UCSD-AML1 (cell line): ENCODE data around the gene PRAMEF6.
"Not testable (repeated sequence)": the region's sequence is repeated elsewhere in the genome, so short reads cannot be mapped to it uniquely, and the experiment has no call there.

Experiments used
- DNase-seq: peaks from one replicate; lab custom pipeline; 2025; ENCODE audit not compliant: unreplicated experiment; lab: John Stamatoyannopoulos, UW

PRAMEF6 gene

GRCh38 chr1:12947480-12947879, at the start of gene PRAMEF6:
Gene PRAMEF6 (minus strand): TSS chr1:12947580. CDS start chr1:12942518, 5,062 bp downstream.
- not testable (repeated sequence) for DNase-seq

DNA sequence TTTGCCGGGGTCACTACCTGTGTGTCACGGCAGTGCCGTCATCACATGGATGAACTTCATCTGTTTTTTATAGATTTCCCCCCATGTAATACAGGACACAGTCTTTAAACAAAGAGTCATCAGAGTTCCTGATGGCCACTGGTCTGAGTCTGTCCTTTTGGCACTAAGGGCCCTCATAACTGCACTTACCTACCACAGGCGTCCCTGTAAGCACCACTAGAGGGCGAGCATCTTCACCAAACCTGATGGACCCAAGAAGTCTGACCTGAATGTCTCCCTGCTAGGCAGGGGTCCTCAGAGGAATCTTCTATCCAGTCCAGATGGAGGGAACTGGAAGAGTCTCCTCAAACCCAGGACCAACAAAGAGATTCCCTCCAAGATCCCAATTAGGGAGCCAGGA, 23.0 kb downstream of the PRAMEF6 start:
- not testable (repeated sequence) for DNase-seq

DNA sequence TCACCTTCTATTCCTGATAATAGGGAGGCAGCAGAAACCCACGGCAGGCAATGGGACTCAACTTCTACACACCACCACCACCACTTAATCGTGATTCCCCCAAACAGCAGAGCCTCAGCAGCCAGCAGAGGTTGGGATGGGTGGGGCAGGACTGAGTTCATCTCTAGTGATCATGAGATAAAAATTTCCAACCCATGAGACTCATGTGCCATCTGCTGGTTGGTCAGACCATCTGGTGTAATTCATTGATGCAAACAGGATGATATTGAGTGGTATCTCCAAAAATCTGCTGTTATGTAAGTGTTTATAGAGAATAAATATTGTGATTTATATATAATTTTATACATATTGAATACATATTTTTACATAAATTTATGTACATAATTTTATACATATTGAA, 25.6 kb downstream of the PRAMEF6 start:
- DNase-seq, result not testable (repeated sequence)

DNA sequence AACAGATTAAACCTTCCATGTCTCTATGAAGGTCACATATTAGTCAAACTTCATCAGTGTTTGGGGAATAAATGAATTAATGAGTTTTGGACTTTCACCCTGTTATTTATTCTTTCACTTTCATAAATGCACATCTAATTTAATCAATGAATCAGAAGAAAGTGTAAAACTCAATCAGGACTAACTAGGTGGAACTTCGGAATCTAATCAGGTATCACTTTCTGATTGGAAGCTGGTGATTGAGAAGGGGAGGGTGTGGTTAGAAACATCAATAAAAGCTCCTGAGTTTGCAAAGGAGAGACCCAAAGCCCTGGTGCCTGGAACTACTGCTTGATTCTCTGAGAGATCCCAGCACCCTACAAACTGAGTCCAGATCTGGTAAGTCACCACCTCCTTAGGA, 31.1 kb downstream of the PRAMEF6 start, which contains the start of gene PRAMEF7:
Gene PRAMEF7, plus strand, starts transcription at position 301 of the 400 bp plus-strand sequence. CDS start 1,083 bp downstream, outside the sequence.
- DNase-seq, result not testable (repeated sequence)

GRCh38 chr1:12903793-12904572, 43.4 kb downstream of the PRAMEF6 start:
- DNase-seq, result not testable (repeated sequence)

DNA sequence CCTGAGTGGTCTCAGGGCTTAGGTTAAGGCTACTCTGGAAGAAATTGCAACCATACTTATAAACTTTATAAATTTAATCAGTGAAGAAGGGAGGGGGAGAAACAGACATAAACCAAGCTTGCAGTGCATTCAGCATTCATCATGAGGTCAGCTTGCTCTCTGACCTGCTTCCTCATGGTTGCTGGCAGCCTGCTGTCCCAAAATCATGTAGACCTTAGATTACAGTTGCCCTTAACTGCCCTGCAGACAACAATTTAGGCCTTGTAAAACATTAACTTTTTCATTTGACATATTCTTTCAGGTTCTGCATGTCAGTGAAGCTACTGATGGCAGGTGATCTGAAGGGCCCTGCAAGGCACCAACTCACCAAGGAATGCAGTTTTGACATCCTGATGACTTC, 48.2 kb downstream of the PRAMEF6 start:
- DNase-seq, result not testable (repeated sequence)

DNA sequence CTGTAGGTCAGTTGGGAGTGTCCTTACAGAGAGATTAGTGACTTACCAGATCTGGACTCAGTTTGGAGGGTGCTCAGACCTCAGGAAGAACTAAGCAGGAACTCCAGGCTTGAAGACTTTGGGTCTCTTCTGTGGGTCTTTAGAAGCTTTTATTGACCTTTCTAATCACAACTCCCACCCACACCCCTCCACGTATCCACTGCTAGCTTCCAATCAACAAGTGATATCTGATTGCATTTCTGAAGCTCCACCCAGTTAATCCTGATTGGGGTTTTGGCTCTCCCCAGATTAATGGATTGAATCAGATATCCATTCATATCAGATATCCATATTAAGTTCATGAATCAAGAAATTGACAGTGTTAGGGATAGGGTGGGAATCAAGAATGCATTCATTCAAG, 49.2 kb downstream of the PRAMEF6 start, which contains the start of gene PRAMEF10:
Gene PRAMEF10, minus strand, starts transcription at position 101 of the 400 bp plus-strand sequence. CDS start 2,423 bp downstream, outside the sequence.
- not testable (repeated sequence) for DNase-seq
